GM10266 (cell line): ENCODE measurements around the gene TBCCD1.
A peak's percentile ranks its signal among the peaks of the same experiment; 100 is the strongest.

Experiments used
- DNase-seq: peaks from one replicate; pipeline ENCODE4 v3.0.0; 2012; ENCODE audit errors: extremely low spot score
- CTCF ChIP-seq: IDR thresholded peaks from 2 replicates; pipeline ENCODE4 v1.5.1; 2012; ENCODE audit warnings: mild to moderate bottlenecking, low read depth; ENCODE audit not compliant: control insufficient read depth, insufficient read depth; ENCODE audit errors: missing control alignments

The TBCCD1 gene

GRCh38 chr3:186612065-186612464 is 44.9 kb upstream of the TBCCD1 start:
- no peak for DNase-seq

GRCh38 chr3:186609247-186609868 is 42.2 kb upstream of the TBCCD1 start:
- DNase-seq = peak; percentile 51
- TF ChIP-seq CTCF = peak; percentile 48

More at GRCh38 chr3:186612065-186612464, 44.9 kb upstream of the TBCCD1 start:
- no peak for TF ChIP-seq CTCF

GRCh38 chr3:186608624-186609215 is 41.6 kb upstream of the TBCCD1 start:
- TF ChIP-seq CTCF = no peak
- DNase-seq = no peak

GRCh38 chr3:186605561-186606545 is 38.7 kb upstream of the TBCCD1 start:
- TF ChIP-seq CTCF = no peak
- no peak for DNase-seq

- no peak for DNase-seq
- TF ChIP-seq CTCF = no peak
Measured at GRCh38 chr3:186605078-186605477, 37.9 kb upstream of the TBCCD1 start.

- no peak for DNase-seq
- TF ChIP-seq CTCF = no peak
Measured at GRCh38 chr3:186603159-186603558, 36.0 kb upstream of the TBCCD1 start.
